Progenitor cell of endocrine pancreas (in vitro differentiated cells): ENCODE data around the gene ASB5. TPM values are rescaled to one million over a fixed set of nuclear protein-coding genes. Genes with fewer than 3 reads are reported as not detected.

ENCODE experiments used
- DNase-seq: peaks from one replicate; pipeline ENCODE4 v3.0.0; 2021; ENCODE audit warnings: low spot score; ENCODE audit not compliant: unreplicated experiment
- H3K27ac Mint-ChIP-seq: 2 replicates; pipeline ENCODE4 v1.8.0; 2021; ENCODE audit warnings: mild to moderate bottlenecking, moderate library complexity, mixed read lengths
- H3K27me3 Mint-ChIP-seq: 2 replicates; pipeline ENCODE4 v1.8.0; 2021; ENCODE audit warnings: mixed read lengths
- H3K36me3 Mint-ChIP-seq: 2 replicates; pipeline ENCODE4 v1.8.0; 2022; ENCODE audit warnings: mixed read lengths; ENCODE audit not compliant: insufficient read depth
- H3K4me1 Mint-ChIP-seq: 2 replicates; pipeline ENCODE4 v1.8.0; 2021; ENCODE audit warnings: low read depth, mixed read lengths
- H3K4me3 Mint-ChIP-seq: 2 replicates; pipeline ENCODE4 v1.8.0; 2021; ENCODE audit warnings: low read depth, mild to moderate bottlenecking, moderate library complexity, mixed read lengths
- H3K9me3 Mint-ChIP-seq: 2 replicates; pipeline ENCODE4 v1.8.0; 2021; ENCODE audit warnings: low read depth, mixed read lengths
- CTCF ChIP-seq: fragments of 200-600 bp; sonication (generic); IDR thresholded peaks from one replicate; pipeline ENCODE4 v1.5.0; 2021; ENCODE audit warnings: antibody characterized with exemption, mild to moderate bottlenecking; ENCODE audit not compliant: unreplicated experiment
- total RNA-seq: library from RNA; stranded (reverse); gene quantifications from 2 replicates; pipeline ENCODE4 v1.2.1, GENCODE V29; 2021

The ASB5 gene
- total RNA-seq, 1 donor from 2014 or later = 0.50 TPM

- Mint-ChIP-seq H3K27me3 (peaks cover 2% of the 10 kb centered on the region), H3K4me3 (no peak overlapping the region), H3K27ac (no peak overlapping the region), H3K9me3 (no peaks in the 10 kb centered on the region), H3K4me1 (peaks cover 2% of the 10 kb centered on the region), H3K36me3 (no peaks in the 10 kb centered on the region)
- DNase-seq = no peak
- no peak for TF ChIP-seq CTCF
Measured at GRCh38 chr4:176198316-176198903, 70.6 kb downstream of the ASB5 start.

GRCh38 chr4:176195184-176195978, 73.6 kb downstream of the ASB5 start, which contains the start of gene SPATA4:
Gene SPATA4 (minus strand): TSS chr4:176195585. CDS start chr4:176195562, 23 bp downstream.
- Mint-ChIP-seq H3K27ac (peak within 1 kb of the TSS; percentile 97), H3K4me3 (peak within 1 kb of the TSS; percentile 90), H3K27me3 (peaks cover 2% of the 10 kb centered on the region), H3K36me3 (no peaks in the 10 kb centered on the region), H3K4me1 (peaks cover 2% of the 10 kb centered on the region), H3K9me3 (no peaks in the 10 kb centered on the region)
- DNase-seq = peak; percentile 86
- TF ChIP-seq CTCF = no peak

GRCh38 chr4:176193938-176194337, 75.1 kb downstream of the ASB5 start:
- no peak for DNase-seq
- H3K4me1 Mint-ChIP-seq = peaks cover 11% of the 10 kb centered on the region
- no peak overlapping the region for H3K4me3 Mint-ChIP-seq
- H3K27ac Mint-ChIP-seq = no peak overlapping the region
- H3K9me3 Mint-ChIP-seq = no peaks in the 10 kb centered on the region
- peaks cover 2% of the 10 kb centered on the region for H3K27me3 Mint-ChIP-seq
- TF ChIP-seq CTCF = no peak
- no peaks in the 10 kb centered on the region for H3K36me3 Mint-ChIP-seq

GRCh38 chr4:176193126-176193525, 75.9 kb downstream of the ASB5 start:
- Mint-ChIP-seq H3K9me3 (no peaks in the 10 kb centered on the region), H3K27ac (no peak overlapping the region), H3K27me3 (peaks cover 2% of the 10 kb centered on the region), H3K4me1 (peaks cover 14% of the 10 kb centered on the region), H3K36me3 (no peaks in the 10 kb centered on the region), H3K4me3 (no peak overlapping the region)
- no peak for DNase-seq
- TF ChIP-seq CTCF = no peak

GRCh38 chr4:176191974-176192373, 77.0 kb downstream of the ASB5 start:
- Mint-ChIP-seq H3K4me3 (no peak overlapping the region), H3K36me3 (no peaks in the 10 kb centered on the region), H3K27ac (no peak overlapping the region), H3K9me3 (no peaks in the 10 kb centered on the region), H3K4me1 (peaks cover 14% of the 10 kb centered on the region), H3K27me3 (no peaks in the 10 kb centered on the region)
- TF ChIP-seq CTCF = no peak
- no peak for DNase-seq
